GM23338 (cell line): ENCODE measurements around the gene KRTAP4-11. TPM values are rescaled to one million over a fixed set of nuclear protein-coding genes. Genes with fewer than 3 reads are reported as not detected.

Source experiments
- ATAC-seq: fragments of 200-7000 bp; cut with Tn5 transposase; 3 replicates; pipeline ENCODE4 v1.9.1; 2020
- DNase-seq: peaks from one replicate; pipeline ENCODE4 v3.0.0-alpha.2; 2015; ENCODE audit warnings: low spot score
- H2AFZ ChIP-seq: fragments of 200-600 bp; sonication (generic); 2 replicates; pipeline ENCODE4 v1.8.0; 2016; ENCODE audit warnings: antibody characterized with exemption, mild to moderate bottlenecking, moderate library complexity
- H3F3A ChIP-seq: fragments of 200-600 bp; sonication (generic); replicated peaks from 2 replicates; pipeline ENCODE4 v1.8.0; 2017; ENCODE audit warnings: antibody characterized with exemption, mixed run types, low read depth
- H3K27ac ChIP-seq: fragments of 200-600 bp; sonication (generic); 2 replicates; pipeline ENCODE4 v1.6.1; 2016; ENCODE audit warnings: low read depth
- H3K27me3 ChIP-seq: fragments of 200-600 bp; sonication (generic); 2 replicates; pipeline ENCODE4 v1.8.0; 2016; ENCODE audit warnings: mild to moderate bottlenecking, mixed run types, moderate library complexity; ENCODE audit not compliant: insufficient read depth
- H3K36me3 ChIP-seq: fragments of 200-600 bp; sonication (generic); 2 replicates; pipeline ENCODE4 v1.8.0; 2016; ENCODE audit warnings: mild to moderate bottlenecking; ENCODE audit not compliant: insufficient read depth
- H3K4me1 ChIP-seq: fragments of 200-600 bp; sonication (generic); 2 replicates; pipeline ENCODE4 v1.8.0; 2016; ENCODE audit warnings: mild to moderate bottlenecking, moderate library complexity; ENCODE audit not compliant: insufficient read depth
- H3K4me2 ChIP-seq: fragments of 200-600 bp; sonication (generic); 2 replicates; pipeline ENCODE4 v1.7.1; 2017; ENCODE audit warnings: mixed run types
- H3K4me3 ChIP-seq: fragments of 200-600 bp; sonication (generic); 2 replicates; pipeline ENCODE4 v1.6.1; 2016; ENCODE audit warnings: mixed run types
- H3K79me2 ChIP-seq: fragments of 200-600 bp; sonication (generic); replicated peaks from 2 replicates; pipeline ENCODE4 v1.8.0; 2017; ENCODE audit warnings: mild to moderate bottlenecking; ENCODE audit not compliant: insufficient read depth
- H3K9me2 ChIP-seq: fragments of 200-600 bp; sonication (generic); 2 replicates; pipeline ENCODE4 v1.8.0; 2017; ENCODE audit not compliant: insufficient read depth
- H4K20me1 ChIP-seq: fragments of 200-600 bp; sonication (generic); replicated peaks from 2 replicates; pipeline ENCODE4 v1.8.0; 2017; ENCODE audit warnings: mild to moderate bottlenecking; ENCODE audit not compliant: insufficient read depth
- H3K27ac Mint-ChIP-seq: 2 replicates; pipeline ENCODE4 v1.8.0; 2020; ENCODE audit warnings: inconsistent platforms, mild to moderate bottlenecking, moderate library complexity, mixed read lengths
- H3K27me3 Mint-ChIP-seq: 3 replicates; pipeline ENCODE4 v1.8.0; 2022; ENCODE audit warnings: low read depth, mild to moderate bottlenecking, moderate library complexity, mixed read lengths, inconsistent platforms; ENCODE audit not compliant: insufficient read depth, poor library complexity
- H3K36me3 Mint-ChIP-seq: 3 replicates; pipeline ENCODE4 v1.8.0; 2021; ENCODE audit warnings: low read depth, mild to moderate bottlenecking, inconsistent platforms, moderate library complexity, mixed read lengths
- H3K4me1 Mint-ChIP-seq: 3 replicates; pipeline ENCODE4 v1.8.0; 2020; ENCODE audit warnings: mild to moderate bottlenecking, inconsistent platforms, mixed read lengths
- H3K4me3 Mint-ChIP-seq: 3 replicates; pipeline ENCODE4 v1.8.0; 2021; ENCODE audit warnings: moderate library complexity, mild to moderate bottlenecking, inconsistent platforms, mixed read lengths
- H3K9me3 Mint-ChIP-seq: 3 replicates; pipeline ENCODE4 v1.8.0; 2020; ENCODE audit warnings: moderate library complexity, mild to moderate bottlenecking, inconsistent platforms, mixed read lengths
- CREB1 ChIP-seq: fragments of 250-450 bp; sonication (Bioruptor Pico); IDR thresholded peaks from 2 replicates; pipeline ENCODE4 v1.5.0; 2020; ENCODE audit warnings: low read depth, mild to moderate bottlenecking, moderate library complexity
- CTCF ChIP-seq, 2 experiments: fragments of 200-600 bp in 1 of 2; sonication (generic) in 1 of 2; conservative IDR thresholded peaks; 2 replicates each; pipeline versions ENCODE4 v1.5.1 to v1.6.1; 2016 to 2017; ENCODE audit warnings: antibody characterized with exemption in 2 of 2, low read depth in 2 of 2, mild to moderate bottlenecking in 2 of 2, moderate library complexity in 1 of 2
- ETS1 ChIP-seq: IDR thresholded peaks from 2 replicates; pipeline ENCODE4 v1.6.1; 2016; ENCODE audit warnings: antibody characterized with exemption
- EZH2 ChIP-seq: fragments of 200-600 bp; sonication (generic); IDR thresholded peaks from one replicate; pipeline ENCODE4 v1.8.0; 2017; ENCODE audit warnings: antibody characterized with exemption, mild to moderate bottlenecking, low read depth; ENCODE audit not compliant: unreplicated experiment
- EZH2phosphoT487 ChIP-seq: fragments of 200-600 bp; sonication (generic); IDR thresholded peaks from one replicate; pipeline ENCODE4 v1.8.1; 2018; ENCODE audit warnings: antibody characterized with exemption; ENCODE audit not compliant: unreplicated experiment
- JUNB ChIP-seq: IDR thresholded peaks from one replicate; pipeline ENCODE4 v1.6.1; 2016; ENCODE audit warnings: antibody characterized with exemption; ENCODE audit not compliant: unreplicated experiment
- NANOG ChIP-seq: IDR thresholded peaks from 2 replicates; pipeline ENCODE4 v1.6.1; 2016; ENCODE audit warnings: antibody characterized with exemption, borderline replicate concordance
- POLR2AphosphoS5 ChIP-seq: IDR thresholded peaks from 2 replicates; pipeline ENCODE4 v1.6.1; 2016; ENCODE audit warnings: antibody characterized with exemption, low read depth
- REST ChIP-seq: IDR thresholded peaks from one replicate; pipeline ENCODE4 v1.6.1; 2018; ENCODE audit warnings: antibody characterized with exemption; ENCODE audit not compliant: unreplicated experiment
- STAT1 ChIP-seq: IDR thresholded peaks from one replicate; pipeline ENCODE4 v1.6.1; 2016; ENCODE audit warnings: antibody characterized with exemption; ENCODE audit not compliant: unreplicated experiment
- ZNF114 ChIP-seq: fragments of 250-450 bp; sonication (Bioruptor Pico); IDR thresholded peaks from 2 replicates; pipeline ENCODE4 v1.5.0; 2020; ENCODE audit warnings: mild to moderate bottlenecking, moderate library complexity
- ZNF331 ChIP-seq: fragments of 250-450 bp; sonication (Bioruptor Pico); IDR thresholded peaks from 2 replicates; pipeline ENCODE4 v1.5.0; 2020; ENCODE audit warnings: low read depth, mild to moderate bottlenecking, moderate library complexity
- ZNF462 ChIP-seq: fragments of 250-450 bp; sonication (Bioruptor Pico); IDR thresholded peaks from 2 replicates; pipeline ENCODE4 v1.5.0; 2020; ENCODE audit warnings: mild to moderate bottlenecking, moderate library complexity
- polyA plus RNA-seq: library from polyadenylated mRNA; unstranded; fragments of >200 nt; fragmentation: Nextera tagmentation; extraction: Ambion mirVana; gene quantifications from 2 replicates; pipeline ENCODE4 v1.2.1, GENCODE V29; 2016
- total RNA-seq: library from RNA; depleted of rRNA; stranded (reverse); fragments of >200 nt; shearing (Covaris generic); gene quantifications from 2 replicates; pipeline ENCODE4 v1.2.3, GENCODE V29; 2014

Gene KRTAP4-11
- total and polyA plus RNA-seq, 2 experiments from 2014 or later: not detected

- H3K4me3 ChIP-seq: no peak overlapping the region
- peaks cover 41% of the 10 kb centered on the region for H3K36me3 Mint-ChIP-seq
- peaks cover 7% of the 10 kb centered on the region for H3K27me3 Mint-ChIP-seq
- H3K9me3 Mint-ChIP-seq: peaks cover 42% of the 10 kb centered on the region
- H3F3A ChIP-seq: no peaks in the 10 kb centered on the region
- peaks cover 34% of the 10 kb centered on the region for H3K4me1 Mint-ChIP-seq
- H3K9me2 ChIP-seq: no peaks in the 10 kb centered on the region
- no peak overlapping the region for H3K27ac ChIP-seq
- H3K79me2 ChIP-seq: no peaks in the 10 kb centered on the region
- no peak for DNase-seq
- ATAC-seq: no peak
- H3K4me2 ChIP-seq: 0 out of 2 replicates have a peak overlapping the region, but pooled peaks have one; percentile 19
- no peaks in the 10 kb centered on the region for H3K27me3 ChIP-seq
- no peak overlapping the region for H2AFZ ChIP-seq
- peak overlapping the region; percentile 72 for H3K27ac Mint-ChIP-seq
- no peak for TF ChIP-seq CTCF (conservative IDR thresholded peaks at IDR 0.05; ENCODE audit: low read depth in 2 of 2)
- no peak for TF ChIP-seq POLR2AphosphoS5
- no peak for TF ChIP-seq EZH2phosphoT487
- no peak for TF ChIP-seq REST
- no peak for TF ChIP-seq ZNF462 (CRISPR knock-in tag)
- TF ChIP-seq NANOG: no peak
- TF ChIP-seq STAT1: no peak
- TF ChIP-seq CREB1 (CRISPR knock-in tag): no peak
- TF ChIP-seq JUNB: no peak
- TF ChIP-seq ZNF331 (CRISPR knock-in tag): no peak
- TF ChIP-seq ETS1: no peak
- TF ChIP-seq EZH2: no peak
- no peak for TF ChIP-seq ZNF114 (CRISPR knock-in tag)
- H3K4me1 ChIP-seq: peaks cover 25% of the 10 kb centered on the region
- peaks cover 18% of the 10 kb centered on the region; the same call in 1 of the 2 replicates for H3K36me3 ChIP-seq
- H4K20me1 ChIP-seq: no peaks in the 10 kb centered on the region
- H3K4me3 Mint-ChIP-seq: no peak overlapping the region
Observed at GRCh38 chr17:41107941-41108450, 10.2 kb downstream of the KRTAP4-11 start.
